Trophoblast cell (in vitro differentiated cells and primary cell): ENCODE results near the gene SMARCA1.

ENCODE experiments used
- DNase-seq, 2 donors: peaks; one replicate each; pipeline ENCODE4 v3.0.0-alpha.2; 2016
- H2AFZ ChIP-seq: 2 replicates; pipeline ENCODE4 v1.6.1; 2013; ENCODE audit warnings: low read length, moderate library complexity, mild to moderate bottlenecking; ENCODE audit not compliant: insufficient read depth, poor library complexity
- H2AK5ac ChIP-seq: 2 replicates; pipeline ENCODE4 v1.6.1; 2013; ENCODE audit warnings: mild to moderate bottlenecking, low read length
- H2BK120ac ChIP-seq: 2 replicates; pipeline ENCODE4 v1.6.1; 2013; ENCODE audit warnings: low read length, mild to moderate bottlenecking, moderate library complexity; ENCODE audit not compliant: insufficient read depth, poor library complexity
- H2BK12ac ChIP-seq: 2 replicates; pipeline ENCODE4 v1.6.1; 2013; ENCODE audit warnings: mild to moderate bottlenecking, low read length, moderate library complexity
- H2BK5ac ChIP-seq: 2 replicates; pipeline ENCODE4 v1.6.1; 2013; ENCODE audit warnings: low read length, low read depth, moderate library complexity, mild to moderate bottlenecking; ENCODE audit not compliant: poor library complexity
- H3K14ac ChIP-seq: 2 replicates; pipeline ENCODE4 v1.6.1; 2013; ENCODE audit warnings: mild to moderate bottlenecking, low read length
- H3K18ac ChIP-seq: 2 replicates; pipeline ENCODE4 v1.6.1; 2013; ENCODE audit warnings: mild to moderate bottlenecking, low read length
- H3K23ac ChIP-seq: 2 replicates; pipeline ENCODE4 v1.6.1; 2013; ENCODE audit warnings: low read length
- H3K27ac ChIP-seq: 2 replicates; pipeline ENCODE4 v1.5.1; 2013; ENCODE audit warnings: low read depth, mild to moderate bottlenecking, inconsistent platforms, low read length, moderate library complexity
- H3K27me3 ChIP-seq: 2 replicates; pipeline ENCODE4 v1.6.1; 2013; ENCODE audit warnings: inconsistent platforms, mild to moderate bottlenecking, low read length, moderate library complexity; ENCODE audit not compliant: insufficient read depth
- H3K36me3 ChIP-seq, 2 experiments: 1 replicate in 1 of 2; 2 replicates in 1 of 2; pipeline ENCODE4 v1.6.1; 2013; ENCODE audit warnings: low read length in 2 of 2, mild to moderate bottlenecking in 2 of 2, moderate library complexity in 1 of 2; ENCODE audit not compliant: insufficient read depth in 2 of 2, control insufficient read depth in 1 of 2
- H3K4ac ChIP-seq: 2 replicates; pipeline ENCODE4 v1.6.1; 2013; ENCODE audit warnings: low read depth, mild to moderate bottlenecking, low read length, moderate library complexity
- H3K4me1 ChIP-seq, 2 experiments: 1 replicate in 1 of 2; 2 replicates in 1 of 2; pipeline ENCODE4 v1.6.1; 2013; ENCODE audit warnings: low read length in 2 of 2, mild to moderate bottlenecking in 2 of 2, moderate library complexity in 1 of 2; ENCODE audit not compliant: insufficient read depth in 2 of 2, control insufficient read depth in 1 of 2
- H3K4me2 ChIP-seq: 2 replicates; pipeline ENCODE4 v1.6.1; 2013; ENCODE audit warnings: inconsistent platforms, mild to moderate bottlenecking, low read length, moderate library complexity
- H3K4me3 ChIP-seq: 2 replicates; pipeline ENCODE4 v1.5.1; 2013; ENCODE audit warnings: mild to moderate bottlenecking, low read depth, low read length, inconsistent platforms
- H3K79me1 ChIP-seq: one replicate; pipeline ENCODE4 v1.6.1; 2013; ENCODE audit warnings: low read length
- H3K79me2 ChIP-seq: 2 replicates; pipeline ENCODE4 v1.6.1; 2013; ENCODE audit warnings: low read length, mild to moderate bottlenecking; ENCODE audit not compliant: control insufficient read depth, insufficient read depth, poor library complexity
- H3K9ac ChIP-seq: 2 replicates; pipeline ENCODE4 v1.6.1; 2013; ENCODE audit warnings: mild to moderate bottlenecking, low read length
- H3K9me3 ChIP-seq: 2 replicates; pipeline ENCODE4 v1.6.1; 2013; ENCODE audit warnings: low read depth, mild to moderate bottlenecking, control low read depth, inconsistent platforms, low read length; ENCODE audit not compliant: insufficient read depth
- H4K12ac ChIP-seq: 2 replicates; pipeline ENCODE4 v1.6.1; 2013; ENCODE audit warnings: low read depth, mild to moderate bottlenecking, low read length, moderate library complexity
- H4K8ac ChIP-seq: 2 replicates; pipeline ENCODE4 v1.6.1; 2013; ENCODE audit warnings: low read depth, mild to moderate bottlenecking, low read length, moderate library complexity
- H4K91ac ChIP-seq: one replicate; pipeline ENCODE4 v1.6.1; 2013; ENCODE audit warnings: low read depth, mild to moderate bottlenecking, low read length, moderate library complexity
- WGBS: extraction: QIAGEN DNeasy Blood & Tissue Kit; methylation state at CpG from one replicate; pipeline ENCODE4 v1.1.7; 2013; ENCODE audit warnings: missing lambda C conversion rate; ENCODE audit not compliant: insufficient read length, insufficient coverage; ENCODE audit errors: extremely low coverage; 5-methylcytosine and 5-hydroxymethylcytosine counted together

SMARCA1 gene

GRCh38 chrX:129511689-129512088, 11.6 kb downstream of the SMARCA1 start:
- WGBS = no CpG with 5 or more reads among the region's 5 CpGs
- H3K79me2 ChIP-seq = no peaks in the 10 kb centered on the region
- no peak overlapping the region for H2BK120ac ChIP-seq
- H2BK5ac ChIP-seq = no peak overlapping the region
- no peak for DNase-seq
- H3K14ac ChIP-seq = no peak overlapping the region
- peaks cover 10% of the 10 kb centered on the region in 2 experiments for H3K36me3 ChIP-seq
- H3K18ac ChIP-seq = no peak overlapping the region
- H3K4me3 ChIP-seq = no peak overlapping the region
- no peak overlapping the region for H4K8ac ChIP-seq
- H2BK12ac ChIP-seq = no peak overlapping the region
- no peak overlapping the region for H2AK5ac ChIP-seq
- no peak overlapping the region for H3K4ac ChIP-seq
- H3K27ac ChIP-seq = no peak overlapping the region
- no peaks in the 10 kb centered on the region for H3K79me1 ChIP-seq
- H2AFZ ChIP-seq = no peak overlapping the region
- H3K23ac ChIP-seq = no peak overlapping the region
- no peak overlapping the region for H4K91ac ChIP-seq
- H4K12ac ChIP-seq = no peak overlapping the region
- no peak overlapping the region for H3K9ac ChIP-seq
- H3K4me1 ChIP-seq = no peaks in the 10 kb centered on the region
- no peak overlapping the region for H3K4me2 ChIP-seq
- no peaks in the 10 kb centered on the region for H3K27me3 ChIP-seq
- no peaks in the 10 kb centered on the region for H3K9me3 ChIP-seq

- no peak overlapping the region for H4K8ac ChIP-seq
- H2BK5ac ChIP-seq = no peak overlapping the region
- DNase-seq = no peak
- H3K79me2 ChIP-seq = no peaks in the 10 kb centered on the region
- H3K14ac ChIP-seq = no peak overlapping the region
- WGBS = no CpG with 5 or more reads among the region's 7 CpGs
- H3K79me1 ChIP-seq = no peaks in the 10 kb centered on the region
- no peaks in the 10 kb centered on the region for H3K4me1 ChIP-seq
- no peak overlapping the region for H3K23ac ChIP-seq
- no peak overlapping the region for H2AFZ ChIP-seq
- no peak overlapping the region for H3K27ac ChIP-seq
- no peaks in the 10 kb centered on the region for H3K27me3 ChIP-seq
- no peak overlapping the region for H3K4ac ChIP-seq
- no peak overlapping the region for H4K91ac ChIP-seq
- H3K4me2 ChIP-seq = no peak overlapping the region
- H2AK5ac ChIP-seq = no peak overlapping the region
- H2BK120ac ChIP-seq = no peak overlapping the region
- H3K9me3 ChIP-seq = no peaks in the 10 kb centered on the region
- H4K12ac ChIP-seq = no peak overlapping the region
- H3K9ac ChIP-seq = no peak overlapping the region
- no peak overlapping the region for H3K4me3 ChIP-seq
- H2BK12ac ChIP-seq = no peak overlapping the region
- no peak overlapping the region for H3K18ac ChIP-seq
- H3K36me3 ChIP-seq = peaks cover 10 to 11% of the 10 kb centered on the region in 2 experiments
These were observed 13.0 kb downstream of the SMARCA1 start for GRCh38 chrX:129510331-129510730.

GRCh38 chrX:129497146-129497843, 26.0 kb downstream of the SMARCA1 start:
- H3K18ac ChIP-seq = no peak overlapping the region
- H3K9me3 ChIP-seq = no peaks in the 10 kb centered on the region
- H3K4me3 ChIP-seq = no peak overlapping the region
- H3K4me2 ChIP-seq = no peak overlapping the region
- H3K4ac ChIP-seq = no peak overlapping the region
- WGBS = no CpG with 5 or more reads among the region's 3 CpGs
- no peak overlapping the region for H3K14ac ChIP-seq
- no peak overlapping the region for H4K8ac ChIP-seq
- no peak overlapping the region for H2AFZ ChIP-seq
- no peaks in the 10 kb centered on the region for H3K79me2 ChIP-seq
- peak; percentile 16 to 65 for DNase-seq
- H3K9ac ChIP-seq = no peak overlapping the region
- H4K91ac ChIP-seq = no peak overlapping the region
- H3K27me3 ChIP-seq = no peaks in the 10 kb centered on the region
- H2BK5ac ChIP-seq = no peak overlapping the region
- no peak overlapping the region for H2BK12ac ChIP-seq
- no peak overlapping the region for H4K12ac ChIP-seq
- H3K4me1 ChIP-seq = no peaks in the 10 kb centered on the region
- no peaks in the 10 kb centered on the region for H3K79me1 ChIP-seq
- H3K27ac ChIP-seq = no peak overlapping the region
- no peak overlapping the region for H3K23ac ChIP-seq
- peaks cover 14 to 27% of the 10 kb centered on the region in 2 experiments for H3K36me3 ChIP-seq
- H2BK120ac ChIP-seq = no peak overlapping the region
- H2AK5ac ChIP-seq = no peak overlapping the region

GRCh38 chrX:129496625-129497024, 26.7 kb downstream of the SMARCA1 start:
- no peaks in the 10 kb centered on the region for H3K79me1 ChIP-seq
- DNase-seq = no peak
- H2BK120ac ChIP-seq = no peak overlapping the region
- no CpG with 5 or more reads among the region's 6 CpGs for WGBS
- no peak overlapping the region for H2BK12ac ChIP-seq
- H4K12ac ChIP-seq = no peak overlapping the region
- H3K18ac ChIP-seq = no peak overlapping the region
- H3K9me3 ChIP-seq = no peaks in the 10 kb centered on the region
- no peaks in the 10 kb centered on the region for H3K4me1 ChIP-seq
- H3K27me3 ChIP-seq = no peaks in the 10 kb centered on the region
- H3K9ac ChIP-seq = no peak overlapping the region
- no peak overlapping the region for H3K14ac ChIP-seq
- no peak overlapping the region for H3K27ac ChIP-seq
- no peak overlapping the region for H4K91ac ChIP-seq
- H4K8ac ChIP-seq = no peak overlapping the region
- peaks cover 12 to 27% of the 10 kb centered on the region in 2 experiments for H3K36me3 ChIP-seq
- no peak overlapping the region for H2AK5ac ChIP-seq
- no peak overlapping the region for H3K4me2 ChIP-seq
- H2AFZ ChIP-seq = no peak overlapping the region
- H3K4me3 ChIP-seq = no peak overlapping the region
- no peak overlapping the region for H3K4ac ChIP-seq
- H2BK5ac ChIP-seq = no peak overlapping the region
- H3K23ac ChIP-seq = no peak overlapping the region
- H3K79me2 ChIP-seq = no peaks in the 10 kb centered on the region
